Measurements from ENCODE around the gene PREX1. TPM values are rescaled to one million over a fixed set of nuclear protein-coding genes. Genes with fewer than 3 reads are reported as not detected.

PREX1 gene
- total and polyA plus RNA-seq, 2 experiments from 2014 or later, result 2.4 to 10.3 TPM

- H3K4me1 ChIP-seq (ENCODE audit: insufficient read depth), result peaks cover 35% of the 10 kb centered on the region
- no peaks in the 10 kb centered on the region for H3K79me2 ChIP-seq (replicated peaks; ENCODE audit: insufficient read depth)
- H3K27me3 ChIP-seq (ENCODE audit: insufficient read depth), result no peaks in the 10 kb centered on the region
- H3K4me3 ChIP-seq, result no peak overlapping the region
- H4K20me1 ChIP-seq (replicated peaks; ENCODE audit: insufficient read depth), result no peaks in the 10 kb centered on the region
- H3K27ac Mint-ChIP-seq, result no peak overlapping the region
- no peak overlapping the region; the same call in 2 of the 3 replicates for H3K4me3 Mint-ChIP-seq
- H3K27me3 Mint-ChIP-seq (ENCODE audit: insufficient read depth, low read depth, poor library complexity), result peaks cover 3% of the 10 kb centered on the region
- H3K27ac ChIP-seq (ENCODE audit: low read depth), result peak overlapping the region; percentile 57
- H3K9me3 Mint-ChIP-seq, result peaks cover 11% of the 10 kb centered on the region; the same call in 2 of the 3 replicates
- 0 out of 2 replicates have a peak, but pooled peaks cover 2% of the 10 kb centered on the region for H3F3A ChIP-seq (replicated peaks; ENCODE audit: low read depth)
- TF ChIP-seq EZH2 (IDR thresholded peaks at IDR 0.05; ENCODE audit: low read depth, unreplicated experiment) (no peak), ETS1 (IDR thresholded peaks at IDR 0.05) (no peak), JUNB (IDR thresholded peaks at IDR 0.05; ENCODE audit: unreplicated experiment) (no peak), EZH2phosphoT487 (IDR thresholded peaks at IDR 0.05; ENCODE audit: unreplicated experiment) (no peak), REST (IDR thresholded peaks at IDR 0.05; ENCODE audit: unreplicated experiment) (no peak), ZNF114 (CRISPR knock-in tag; IDR thresholded peaks at IDR 0.05) (no peak), ZNF331 (CRISPR knock-in tag; IDR thresholded peaks at IDR 0.05; ENCODE audit: low read depth) (no peak), CTCF (conservative IDR thresholded peaks at IDR 0.05; ENCODE audit: low read depth in 2 of 2) (no peak), CREB1 (CRISPR knock-in tag; IDR thresholded peaks at IDR 0.05; ENCODE audit: low read depth) (no peak), NANOG (IDR thresholded peaks at IDR 0.05; ENCODE audit: borderline replicate concordance) (no peak), ZNF462 (CRISPR knock-in tag; IDR thresholded peaks at IDR 0.05) (no peak)
- H3K36me3 Mint-ChIP-seq (ENCODE audit: low read depth), result peaks cover 17% of the 10 kb centered on the region; the same call in 2 of the 3 replicates
- DNase-seq (ENCODE audit: low spot score), result no peak
- peak overlapping the region; percentile 58 for H3K4me2 ChIP-seq
- no peaks in the 10 kb centered on the region for H3K36me3 ChIP-seq (ENCODE audit: insufficient read depth)
- H3K4me1 Mint-ChIP-seq, result peaks cover 66% of the 10 kb centered on the region
- no peak overlapping the region for H2AFZ ChIP-seq
- no peak for ATAC-seq
- peaks cover 8% of the 10 kb centered on the region; the same call in 1 of the 2 replicates for H3K9me2 ChIP-seq (ENCODE audit: insufficient read depth)
Observed at GRCh38 chr20:48751871-48752270, 75.9 kb downstream of the PREX1 start.
